ENCODE measurements around the gene DGKD.

- TF ChIP-seq CTCF (IDR thresholded peaks at IDR 0.05) (no peak), POLR2A (IDR thresholded peaks at IDR 0.05) (no peak)
Measured at GRCh38 chr2:233389601-233390125, 35.4 kb downstream of the DGKD start.

Data from suprapubic skin (tissue), 3 donors.